MCF 10A (cell line): ENCODE data around the gene PHLDB2. TPM values are rescaled to one million over a fixed set of nuclear protein-coding genes. Genes with fewer than 3 reads are reported as not detected.

Experiments
- BruUV-seq: library from RNA; stranded (reverse); fragments of 400-500 nt; replicated peaks from 2 replicates; lab custom pipeline; 2021; lab: Mats Ljungman, UMichigan
- CTCF ChIA-PET: fragments of 300-600 bp; sonication (Branson Sonifier 250); formaldehyde crosslinking; extraction: SDS; loops from one replicate; lab custom pipeline; 2021; ENCODE audit warnings: antibody characterized with exemption, inconsistent platforms; lab: Yijun Ruan, JAX
- POLR2A ChIA-PET: fragments of 300-600, 350-650 bp; sonication (Branson Sonifier 250); formaldehyde crosslinking; extraction: SDS; loops from one replicate; lab custom pipeline; 2020; ENCODE audit warnings: antibody characterized with exemption, inconsistent platforms; lab: Yijun Ruan, JAX
- DNase-seq: peaks from one replicate; pipeline ENCODE4 v3.0.0-alpha.2; 2018; ENCODE audit not compliant: unreplicated experiment
- H3K27ac Mint-ChIP-seq: one replicate; pipeline ENCODE4 v1.8.0; 2022; ENCODE audit warnings: mild to moderate bottlenecking, low read depth, mixed read lengths; ENCODE audit not compliant: unreplicated experiment
- H3K27me3 Mint-ChIP-seq: one replicate; pipeline ENCODE4 v1.8.0; 2022; ENCODE audit warnings: mixed read lengths; ENCODE audit not compliant: insufficient read depth, unreplicated experiment
- H3K36me3 Mint-ChIP-seq: one replicate; pipeline ENCODE4 v1.8.0; 2022; ENCODE audit warnings: mild to moderate bottlenecking, moderate library complexity, mixed read lengths; ENCODE audit not compliant: insufficient read depth, unreplicated experiment
- H3K4me1 Mint-ChIP-seq: one replicate; pipeline ENCODE4 v1.8.0; 2022; ENCODE audit warnings: mixed read lengths; ENCODE audit not compliant: insufficient read depth, unreplicated experiment
- H3K4me3 Mint-ChIP-seq: one replicate; pipeline ENCODE4 v1.8.0; 2022; ENCODE audit warnings: mild to moderate bottlenecking, moderate library complexity, mixed read lengths; ENCODE audit not compliant: unreplicated experiment
- H3K9me3 Mint-ChIP-seq: one replicate; pipeline ENCODE4 v1.8.0; 2022; ENCODE audit warnings: mixed read lengths; ENCODE audit not compliant: unreplicated experiment
- intact Hi-C: fragments of 100-400 bp; cut with micrococcal nuclease; formaldehyde crosslinking; loops from 2 replicates; pipeline ENCODE4 v1.14.1; 2022
- total RNA-seq: library from RNA; stranded (reverse); gene quantifications from 2 replicates; pipeline ENCODE4 v1.2.3, GENCODE V29; 2022
- TF ChIP-seq, protein P1 (sequence below): fragments of 200-600 bp; IDR thresholded peaks from one replicate; pipeline ENCODE4 v1.8.0; 2022; ENCODE audit warnings: antibody characterized with exemption, mild to moderate bottlenecking; ENCODE audit not compliant: unreplicated experiment

Gene PHLDB2
- total RNA-seq, 1 experiment from 2014 or later: 109 TPM

DNA sequence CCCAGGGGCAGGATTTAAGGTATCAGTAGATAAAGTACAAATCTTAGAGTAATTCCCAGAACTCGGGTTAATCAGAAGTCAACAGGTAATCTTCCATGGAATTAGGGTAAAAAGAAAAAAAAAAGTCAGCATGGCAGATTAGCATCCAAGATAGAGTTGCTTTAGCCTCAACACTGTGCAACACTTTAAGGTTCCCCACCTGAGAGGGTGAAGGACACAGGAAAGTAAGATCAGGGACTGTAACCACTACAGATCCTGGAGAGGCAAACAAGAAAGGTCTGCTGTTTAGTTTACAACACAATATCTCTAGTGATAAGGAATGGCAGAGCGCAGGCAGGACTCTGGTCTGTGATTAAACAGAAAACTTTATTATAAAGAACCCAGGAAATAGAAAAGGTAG is 4.1 kb upstream of the PHLDB2 start:
- ChIA-PET POLR2A (interaction anchor here (1.0 kb wide), 1 partner anchor 10 kb away, joined by 4 read pairs; no protein-coding TSS in a partner anchor), CTCF (interaction anchor here (0.8 to 1.4 kb wide), 3 partner anchors 42 to 277 kb away, joined by 3 to 4 read pairs (median 3); no protein-coding TSS in a partner anchor)
- H3K27me3 Mint-ChIP-seq: no peaks in the 10 kb centered on the region
- no peak overlapping the region for H3K4me3 Mint-ChIP-seq
- no peaks in the 10 kb centered on the region for H3K36me3 Mint-ChIP-seq
- intact Hi-C loops: no loop called here
- H3K4me1 Mint-ChIP-seq: peaks cover 22% of the 10 kb centered on the region
- H3K27ac Mint-ChIP-seq: peak overlapping the region; percentile 42
- no peak for DNase-seq
- H3K9me3 Mint-ChIP-seq: no peaks in the 10 kb centered on the region
- TF ChIP-seq, protein P1, sequence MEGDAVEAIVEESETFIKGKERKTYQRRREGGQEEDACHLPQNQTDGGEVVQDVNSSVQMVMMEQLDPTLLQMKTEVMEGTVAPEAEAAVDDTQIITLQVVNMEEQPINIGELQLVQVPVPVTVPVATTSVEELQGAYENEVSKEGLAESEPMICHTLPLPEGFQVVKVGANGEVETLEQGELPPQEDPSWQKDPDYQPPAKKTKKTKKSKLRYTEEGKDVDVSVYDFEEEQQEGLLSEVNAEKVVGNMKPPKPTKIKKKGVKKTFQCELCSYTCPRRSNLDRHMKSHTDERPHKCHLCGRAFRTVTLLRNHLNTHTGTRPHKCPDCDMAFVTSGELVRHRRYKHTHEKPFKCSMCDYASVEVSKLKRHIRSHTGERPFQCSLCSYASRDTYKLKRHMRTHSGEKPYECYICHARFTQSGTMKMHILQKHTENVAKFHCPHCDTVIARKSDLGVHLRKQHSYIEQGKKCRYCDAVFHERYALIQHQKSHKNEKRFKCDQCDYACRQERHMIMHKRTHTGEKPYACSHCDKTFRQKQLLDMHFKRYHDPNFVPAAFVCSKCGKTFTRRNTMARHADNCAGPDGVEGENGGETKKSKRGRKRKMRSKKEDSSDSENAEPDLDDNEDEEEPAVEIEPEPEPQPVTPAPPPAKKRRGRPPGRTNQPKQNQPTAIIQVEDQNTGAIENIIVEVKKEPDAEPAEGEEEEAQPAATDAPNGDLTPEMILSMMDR: no peak
- BruUV-seq: no TSS peak

DNA sequence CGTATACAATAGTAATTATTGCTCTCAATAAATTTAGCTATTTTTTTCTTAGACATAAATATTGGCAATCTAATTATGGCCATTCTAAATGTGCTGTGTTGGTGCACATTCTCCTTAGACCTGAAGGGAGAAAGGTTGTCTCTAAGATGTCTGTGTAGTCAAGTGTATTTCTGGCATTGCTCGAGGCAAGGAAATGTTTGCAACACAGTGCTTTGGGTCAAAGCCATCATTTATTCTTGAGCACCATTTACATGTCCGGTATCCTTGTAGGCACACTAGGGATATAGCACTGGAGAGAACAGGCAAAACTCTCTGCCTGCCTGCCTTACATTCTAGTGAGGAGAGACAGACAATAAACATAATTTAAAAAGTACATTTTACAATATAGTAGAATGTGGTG is 2.6 kb upstream of the PHLDB2 start:
- H3K4me3 Mint-ChIP-seq: peak overlapping the region; percentile 10
- no peaks in the 10 kb centered on the region for H3K9me3 Mint-ChIP-seq
- intact Hi-C loops: no loop called here
- H3K27ac Mint-ChIP-seq: peak overlapping the region; percentile 18
- peak; percentile 76 for DNase-seq
- peaks cover 3% of the 10 kb centered on the region for H3K36me3 Mint-ChIP-seq
- no TSS peak for BruUV-seq
- TF ChIP-seq, protein P1: no peak
- ChIA-PET CTCF (interaction anchor here (0.6 to 1.4 kb wide), 4 partner anchors 9 to 141 kb away, joined by 3 to 4 read pairs (median 3); no protein-coding TSS in a partner anchor), POLR2A (interaction anchor here (0.7 to 1.3 kb wide), 6 partner anchors 10 to 118 kb away, joined by 3 to 6 read pairs (median 3); no protein-coding TSS in a partner anchor)
- H3K4me1 Mint-ChIP-seq: peaks cover 21% of the 10 kb centered on the region
- no peaks in the 10 kb centered on the region for H3K27me3 Mint-ChIP-seq

DNA sequence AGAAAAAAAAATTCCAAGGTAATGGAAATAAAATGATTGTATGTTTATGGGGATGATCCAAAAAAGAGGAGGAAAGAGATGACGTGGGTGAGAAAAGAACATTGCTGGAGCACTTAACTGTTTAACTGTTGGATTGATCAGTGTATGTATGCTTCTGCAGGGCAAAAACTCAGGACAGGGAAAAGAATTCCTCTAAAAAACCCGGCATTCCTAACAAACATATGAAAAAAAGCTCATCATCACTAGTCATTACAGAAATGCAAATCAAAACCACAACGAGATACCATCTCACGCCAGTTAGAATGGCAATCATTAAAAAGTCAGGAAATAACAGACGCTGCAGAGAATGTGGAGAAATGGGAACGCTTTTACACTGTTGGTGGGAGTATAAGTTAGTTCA is 1.6 kb upstream of the PHLDB2 start:
- H3K9me3 Mint-ChIP-seq: no peaks in the 10 kb centered on the region
- DNase-seq: no peak
- ChIA-PET CTCF (interaction anchor here (0.6 to 12.6 kb wide), 6 partner anchors 8 to 187 kb away, joined by 3 to 371 read pairs (median 12); no protein-coding TSS in a partner anchor), POLR2A (interaction anchor here (1.3 to 11.3 kb wide), 5 partner anchors 10 to 138 kb away, joined by 3 to 245 read pairs (median 151); no protein-coding TSS in a partner anchor)
- peaks cover 8% of the 10 kb centered on the region for H3K36me3 Mint-ChIP-seq
- TF ChIP-seq, protein P1: no peak
- BruUV-seq: no TSS peak
- peaks cover 23% of the 10 kb centered on the region for H3K4me1 Mint-ChIP-seq
- H3K27ac Mint-ChIP-seq: no peak overlapping the region
- no peak overlapping the region for H3K4me3 Mint-ChIP-seq
- intact Hi-C loops: no loop called here
- no peaks in the 10 kb centered on the region for H3K27me3 Mint-ChIP-seq

DNA sequence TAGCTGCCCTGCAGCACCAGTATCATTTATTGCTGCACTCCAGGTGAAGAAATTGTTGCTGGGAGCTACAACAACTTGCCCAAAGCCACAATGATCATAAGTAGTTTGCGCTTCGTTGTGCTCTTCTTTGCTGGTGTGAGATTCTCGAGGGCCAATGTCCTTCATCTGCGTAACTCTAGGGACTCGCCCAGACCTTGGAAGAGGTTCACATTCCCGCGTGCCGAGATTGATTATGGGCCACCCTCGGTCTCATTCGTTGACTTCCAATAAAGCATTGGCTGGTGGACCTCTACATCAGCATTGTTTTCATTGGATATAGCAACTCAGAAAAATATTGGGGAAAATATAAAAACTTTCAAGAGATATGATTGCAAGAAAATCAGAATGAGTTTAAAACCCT is 423 bp upstream of the PHLDB2 start:
- TSS peak; percentile 57 for BruUV-seq
- Mint-ChIP-seq H3K27me3 (no peaks in the 10 kb centered on the region), H3K36me3 (peaks cover 8% of the 10 kb centered on the region), H3K27ac (peak overlapping the region; percentile 94), H3K9me3 (no peaks in the 10 kb centered on the region), H3K4me3 (peak overlapping the region; percentile 98), H3K4me1 (peaks cover 34% of the 10 kb centered on the region)
- intact Hi-C loops: no loop called here
- DNase-seq: no peak
- ChIA-PET CTCF (interaction anchor here (0.6 to 12.6 kb wide), 11 partner anchors 10 to 188 kb away, joined by 3 to 371 read pairs (median 23); no protein-coding TSS in a partner anchor), POLR2A (interaction anchor here (0.7 to 11.3 kb wide), 28 partner anchors 9 to 190 kb away, joined by 3 to 245 read pairs (median 6); no protein-coding TSS in a partner anchor)
- TF ChIP-seq, protein P1: no peak
